SH-SY5Y (cell line): Measurements from ENCODE around the gene FOXP1.

Experiments used
- GATA2 ChIP-seq: IDR thresholded peaks from 2 replicates; pipeline ENCODE4 v1.6.1; 2011; ENCODE audit warnings: mild to moderate bottlenecking, low read depth, low read length
- GATA3 ChIP-seq: IDR thresholded peaks from 2 replicates; pipeline ENCODE4 v1.6.1; 2011; ENCODE audit warnings: low read depth, mild to moderate bottlenecking, low read length, moderate library complexity

DNA sequence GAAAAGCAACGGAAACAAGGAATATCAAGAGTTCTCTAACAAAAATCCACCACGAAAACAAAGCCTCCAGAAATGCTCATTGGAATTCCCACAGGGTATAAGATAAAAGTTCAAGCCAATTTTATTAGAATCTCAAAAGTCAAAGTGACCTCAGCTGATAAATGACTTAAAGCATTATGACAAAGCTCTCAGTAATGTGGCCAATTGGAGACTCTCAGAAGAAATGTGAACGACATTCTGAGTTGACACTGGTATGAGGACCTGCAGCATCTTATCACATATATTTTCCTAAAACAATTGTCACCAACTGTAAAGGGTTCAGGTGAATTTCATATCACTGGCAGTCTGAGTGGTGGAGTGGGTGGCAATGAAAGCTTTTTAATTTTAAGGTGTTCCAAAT lies 199.1 kb downstream of the FOXP1 start:
- TF ChIP-seq GATA2 (no peak), GATA3 (no peak)
